Left forelimb (tissue), 1 donor: Measurements from ENCODE around the gene KRT20.
"Not testable (repeated sequence)": the region's sequence is repeated elsewhere in the genome, so short reads cannot be mapped to it uniquely, and the experiment has no call there.

ENCODE experiments used
- DNase-seq: peaks from one replicate; pipeline ENCODE4 v3.0.0-alpha.2; 2018; ENCODE audit warnings: low spot score

KRT20 gene, protein sequence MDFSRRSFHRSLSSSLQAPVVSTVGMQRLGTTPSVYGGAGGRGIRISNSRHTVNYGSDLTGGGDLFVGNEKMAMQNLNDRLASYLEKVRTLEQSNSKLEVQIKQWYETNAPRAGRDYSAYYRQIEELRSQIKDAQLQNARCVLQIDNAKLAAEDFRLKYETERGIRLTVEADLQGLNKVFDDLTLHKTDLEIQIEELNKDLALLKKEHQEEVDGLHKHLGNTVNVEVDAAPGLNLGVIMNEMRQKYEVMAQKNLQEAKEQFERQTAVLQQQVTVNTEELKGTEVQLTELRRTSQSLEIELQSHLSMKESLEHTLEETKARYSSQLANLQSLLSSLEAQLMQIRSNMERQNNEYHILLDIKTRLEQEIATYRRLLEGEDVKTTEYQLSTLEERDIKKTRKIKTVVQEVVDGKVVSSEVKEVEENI

DNA sequence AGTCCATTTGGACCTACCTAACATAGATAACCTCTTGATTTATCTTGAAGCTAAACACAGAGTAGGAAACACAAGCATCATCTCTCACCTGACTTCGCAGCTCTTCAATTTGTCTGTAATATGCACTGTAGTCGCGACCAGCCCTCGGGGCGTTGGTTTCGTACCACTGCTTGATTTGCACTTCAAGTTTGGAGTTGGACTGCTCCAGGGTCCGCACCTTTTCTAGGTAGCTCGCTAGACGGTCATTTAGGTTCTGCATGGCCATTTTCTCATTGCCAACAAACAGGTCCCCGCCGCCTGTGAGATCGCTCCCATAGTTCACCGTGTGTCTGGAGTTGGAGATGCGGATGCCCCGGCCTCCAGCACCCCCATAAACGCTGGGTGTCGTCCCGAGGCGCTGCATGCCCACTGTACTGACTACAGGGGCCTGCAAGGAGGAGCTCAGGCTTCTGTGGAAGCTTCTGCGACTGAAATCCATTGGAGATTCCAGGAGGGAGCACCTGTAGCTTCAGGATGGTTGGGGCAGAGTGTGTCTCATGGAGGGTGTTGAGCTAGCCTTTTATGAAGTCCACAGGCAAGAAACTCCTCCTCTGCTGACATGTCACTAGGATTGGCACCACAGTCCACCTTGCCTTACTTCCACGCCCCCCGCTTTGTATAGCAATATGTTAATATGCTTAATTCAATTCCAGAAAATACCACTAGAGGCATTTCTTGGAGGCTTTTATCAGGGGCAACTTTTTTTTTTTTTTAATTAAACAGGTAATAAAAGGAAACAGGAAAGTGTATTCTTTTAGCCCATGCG is at the start of gene KRT20:
Gene KRT20, minus strand, starts transcription at position 535 of the 805 bp plus-strand sequence. Its CDS starts 57 bp downstream, at position 478.
- no peak for DNase-seq

DNA sequence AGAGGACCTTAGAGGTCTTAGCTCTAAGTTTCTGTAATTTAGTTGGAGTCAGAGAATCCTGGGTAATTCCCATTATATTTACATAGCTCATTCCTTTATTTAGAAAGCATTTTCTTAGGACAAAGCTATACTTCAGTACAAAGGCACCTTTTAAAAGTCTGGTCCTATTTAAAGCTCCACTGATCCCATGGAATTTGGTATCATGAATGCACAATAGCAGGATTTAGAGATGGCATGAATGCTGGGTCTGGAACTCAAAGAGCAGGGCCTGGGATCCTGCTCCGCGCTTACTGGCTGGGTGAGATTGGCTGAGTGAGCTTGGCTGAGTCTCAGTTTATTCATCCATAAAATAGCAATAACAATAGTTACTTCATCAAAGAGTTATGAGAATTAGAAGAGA is 47.6 kb upstream of the KRT20 start:
- DNase-seq = no peak

DNA sequence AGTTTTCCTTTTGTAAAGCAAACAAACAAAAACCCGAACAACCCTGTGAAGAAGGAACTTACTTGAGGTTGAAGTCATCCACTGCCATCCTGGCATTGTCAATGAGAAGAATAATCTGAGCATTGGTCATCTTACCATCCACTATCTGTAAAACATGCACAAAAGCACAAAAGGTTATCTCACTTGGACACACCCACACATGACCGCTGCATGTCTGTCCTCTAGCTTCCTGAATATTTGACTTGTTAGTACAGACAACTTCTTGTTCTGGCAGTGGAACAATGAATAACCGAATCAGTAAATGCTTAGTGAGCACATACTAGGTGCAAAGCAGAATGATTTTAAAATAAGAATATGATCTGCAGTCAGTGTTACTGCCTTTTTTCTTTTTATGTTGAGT is 46.3 kb upstream of the KRT20 start:
- no peak for DNase-seq

DNA sequence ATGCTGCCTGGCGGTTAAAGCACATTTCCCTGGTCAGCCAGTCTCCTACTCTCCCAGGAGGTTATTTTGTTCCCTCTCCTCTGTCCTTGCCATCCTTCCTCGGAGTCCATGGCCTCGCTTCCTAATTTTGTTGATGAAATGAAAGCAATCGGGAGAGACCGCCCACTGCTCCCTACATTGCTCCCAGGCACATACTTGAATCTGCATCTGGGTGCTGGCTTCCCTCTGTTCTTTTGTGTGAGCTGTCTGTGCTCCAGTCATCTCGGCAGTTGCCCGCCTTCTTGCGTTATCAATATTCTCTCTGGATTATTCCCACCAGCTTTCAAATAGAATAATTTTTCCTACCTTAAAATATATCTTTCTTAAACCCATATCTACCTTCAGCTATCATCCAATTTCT is 41.3 kb upstream of the KRT20 start:
- DNase-seq = no peak

DNA sequence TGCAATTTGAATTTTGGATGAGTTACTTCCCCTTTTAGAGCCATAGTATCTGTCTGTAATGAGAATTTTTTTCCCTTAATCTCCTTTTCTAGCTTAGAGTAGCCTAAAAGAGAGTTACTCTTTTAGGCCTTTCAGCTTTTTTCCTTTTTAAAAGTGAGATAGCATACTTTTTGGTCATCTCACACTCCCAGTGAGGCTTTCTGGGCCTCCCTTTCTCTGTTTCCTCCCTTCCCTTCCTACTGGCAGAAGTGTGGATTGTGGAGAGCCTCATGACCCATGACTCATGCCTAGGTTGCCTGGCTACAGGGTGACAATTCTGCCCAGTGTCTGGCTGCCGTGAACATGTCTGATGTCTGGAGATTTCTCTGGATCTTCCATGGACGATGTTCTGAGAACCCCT is 37.2 kb upstream of the KRT20 start:
- DNase-seq = no peak

DNA sequence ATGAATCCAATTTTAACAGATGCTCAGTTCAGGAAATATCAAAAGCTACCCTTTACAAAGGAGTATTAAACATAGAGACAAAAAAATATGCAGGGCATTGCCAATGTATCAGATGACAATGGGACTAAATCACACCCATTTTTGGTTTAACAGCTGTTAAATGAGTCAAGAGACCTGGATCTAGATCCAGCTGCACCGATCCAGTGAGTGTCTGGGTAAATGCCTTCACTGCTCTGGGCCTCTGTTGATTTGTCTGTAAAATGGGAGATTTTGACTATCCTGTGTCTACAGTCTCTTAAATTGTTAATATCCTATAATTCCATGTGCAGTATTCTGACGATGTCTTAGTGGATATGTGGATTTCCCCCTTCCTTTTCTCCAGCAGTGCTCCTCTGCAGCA is 36.0 kb upstream of the KRT20 start:
- DNase-seq = no peak

DNA sequence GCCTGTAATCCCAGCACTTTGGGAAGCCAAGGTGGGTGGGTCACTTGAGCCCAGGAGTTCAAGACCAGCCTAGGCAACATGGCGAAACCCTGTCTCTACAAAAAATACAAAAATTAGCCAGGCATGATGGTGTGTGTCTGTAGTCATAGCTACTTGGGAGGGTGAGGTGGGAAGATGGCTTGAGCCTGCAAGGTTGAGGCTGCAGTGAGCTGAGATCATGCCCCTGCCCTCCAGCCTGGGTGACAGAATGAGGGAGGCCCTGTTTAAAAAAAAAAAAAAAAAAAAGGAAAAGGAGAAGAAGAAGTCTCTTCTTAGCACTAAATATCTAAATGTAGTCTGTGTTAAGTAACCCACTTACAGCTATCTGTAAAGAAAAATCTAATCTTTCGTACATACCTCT is 32.1 kb upstream of the KRT20 start:
- DNase-seq = not testable (repeated sequence)

DNA sequence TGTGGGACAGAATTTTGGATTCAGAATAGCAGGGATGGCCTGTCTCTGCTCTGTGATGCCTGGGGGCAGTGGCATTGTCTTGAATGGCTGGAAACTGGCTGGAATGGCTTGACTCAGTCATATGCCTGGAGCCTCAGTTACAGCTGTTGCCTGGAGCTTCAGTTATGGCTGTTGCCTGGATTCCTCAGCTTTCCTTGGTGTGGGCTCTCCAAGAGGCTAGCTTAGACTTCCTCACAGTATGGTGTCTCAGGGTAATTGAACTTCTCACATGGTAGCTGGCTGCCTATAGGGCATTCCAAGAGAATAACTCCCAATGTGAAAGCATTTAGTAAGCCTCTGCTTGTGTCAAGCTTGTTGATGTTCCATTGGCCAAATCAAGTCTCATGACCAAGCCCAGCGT is 31.3 kb upstream of the KRT20 start:
- DNase-seq = no peak

DNA sequence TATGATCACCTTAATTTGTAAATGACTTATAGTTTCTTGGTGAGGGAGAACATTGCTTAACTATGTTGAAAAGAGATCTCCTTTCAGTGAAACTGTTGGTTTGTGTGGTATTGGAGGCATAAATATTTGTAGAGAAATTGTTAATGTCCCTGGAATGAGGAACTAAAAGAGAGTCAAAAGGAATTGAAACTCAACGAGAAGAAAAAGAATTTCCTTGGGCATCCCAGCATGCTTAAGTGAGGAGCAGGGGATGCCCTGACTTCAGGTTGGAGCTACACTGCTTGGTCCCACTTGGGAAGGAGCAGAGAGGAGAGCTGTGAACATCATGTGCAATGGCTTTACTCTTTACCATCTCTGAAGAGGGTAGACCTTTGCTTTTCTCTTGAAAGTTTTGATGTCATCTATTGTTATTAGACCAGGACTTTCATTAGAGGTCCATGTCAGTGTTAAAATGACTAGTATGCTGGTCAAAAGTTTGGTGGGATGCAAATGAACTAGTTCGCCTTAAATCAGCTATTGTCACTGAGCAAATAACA is 30.7 kb upstream of the KRT20 start:
- DNase-seq = no peak

DNA sequence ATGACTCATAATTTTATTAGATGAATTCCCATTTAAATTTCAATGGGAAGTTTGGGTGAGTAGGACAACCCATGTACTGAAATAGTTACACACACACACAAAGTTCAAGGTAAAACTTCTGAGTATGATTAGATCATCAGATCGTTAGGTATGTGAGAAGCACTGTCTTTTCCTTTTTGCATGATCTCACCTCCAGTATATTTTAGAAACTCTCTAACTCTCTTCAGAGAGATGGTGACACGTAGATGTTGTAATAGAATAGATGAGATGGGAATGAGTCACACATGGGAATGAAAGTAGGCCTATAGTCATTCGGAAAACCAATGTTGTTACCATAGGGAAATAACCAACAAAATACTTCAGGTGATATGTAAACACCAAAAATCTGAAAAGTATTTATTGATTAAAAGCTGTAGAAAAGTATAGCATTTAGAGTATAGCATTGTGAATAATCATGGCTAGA is 30.2 kb upstream of the KRT20 start:
- no peak for DNase-seq

DNA sequence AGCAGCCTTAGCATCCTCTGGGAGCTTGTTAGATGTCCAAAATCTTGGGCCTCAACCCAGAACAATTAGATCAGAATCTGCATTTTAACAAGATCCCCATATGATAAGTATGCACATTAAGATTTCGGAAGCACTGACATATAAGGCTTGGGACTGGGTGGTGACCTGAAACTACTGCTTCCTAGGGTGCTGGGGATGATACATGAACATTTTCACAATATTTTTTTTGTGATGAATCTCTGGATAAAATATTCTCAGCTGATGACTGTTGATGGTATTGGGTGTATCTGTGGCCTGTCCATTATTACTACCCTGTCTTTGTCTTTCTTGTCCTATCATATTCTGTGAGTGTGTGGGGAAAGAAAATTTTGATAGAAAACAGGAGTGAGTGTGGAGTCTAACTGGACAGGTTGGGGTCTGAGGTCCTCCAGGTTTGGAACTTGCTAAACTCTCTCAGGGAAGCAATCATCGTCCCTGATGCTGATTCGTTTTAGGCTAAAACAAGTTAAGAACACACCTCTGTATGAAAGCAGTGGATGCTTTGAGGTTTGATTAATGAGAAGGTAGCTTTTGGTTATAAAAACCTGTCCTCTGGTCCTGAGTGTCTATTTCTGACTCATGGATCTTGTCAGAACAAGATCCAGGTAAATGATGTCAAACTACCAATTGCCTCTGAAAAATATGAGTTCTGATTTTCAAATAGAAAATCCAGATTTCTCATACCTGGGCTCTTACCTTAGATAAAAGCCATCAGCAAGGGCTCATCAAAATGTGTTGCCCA is 29.2 kb upstream of the KRT20 start:
- no peak for DNase-seq

DNA sequence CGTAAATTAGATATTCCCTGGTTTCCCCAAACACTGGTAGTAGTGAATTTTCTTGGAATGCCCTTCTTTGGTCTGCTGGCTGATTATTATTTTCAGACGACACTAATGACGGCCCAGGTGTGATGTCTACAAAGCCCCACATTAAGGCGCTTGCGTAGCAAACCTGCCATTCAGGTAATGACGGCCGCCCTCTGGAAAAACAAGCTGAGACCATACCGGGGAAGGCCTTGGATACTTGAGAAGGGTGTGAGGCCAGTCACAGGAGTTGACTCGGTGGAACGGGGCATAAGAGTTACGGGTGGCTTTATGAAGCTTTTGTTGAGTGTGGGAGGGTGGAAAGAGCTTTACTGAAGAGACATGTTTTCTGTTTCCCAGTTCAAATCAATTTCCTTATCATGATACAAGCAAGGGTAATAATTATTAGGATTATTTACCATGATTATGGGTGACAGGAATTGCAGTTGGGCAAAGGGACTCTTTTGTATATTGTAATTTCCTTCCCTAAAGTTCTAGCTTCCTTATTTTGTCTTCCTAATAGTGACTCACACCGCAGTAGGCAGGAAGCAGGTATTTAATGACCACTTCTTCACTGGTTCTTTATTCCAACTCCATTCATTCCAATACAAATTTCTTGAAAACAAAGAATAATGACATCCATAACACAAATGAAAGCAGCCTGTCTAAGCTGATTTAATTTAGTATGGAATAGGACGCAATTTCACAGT is 27.6 kb upstream of the KRT20 start:
- no peak for DNase-seq

DNA sequence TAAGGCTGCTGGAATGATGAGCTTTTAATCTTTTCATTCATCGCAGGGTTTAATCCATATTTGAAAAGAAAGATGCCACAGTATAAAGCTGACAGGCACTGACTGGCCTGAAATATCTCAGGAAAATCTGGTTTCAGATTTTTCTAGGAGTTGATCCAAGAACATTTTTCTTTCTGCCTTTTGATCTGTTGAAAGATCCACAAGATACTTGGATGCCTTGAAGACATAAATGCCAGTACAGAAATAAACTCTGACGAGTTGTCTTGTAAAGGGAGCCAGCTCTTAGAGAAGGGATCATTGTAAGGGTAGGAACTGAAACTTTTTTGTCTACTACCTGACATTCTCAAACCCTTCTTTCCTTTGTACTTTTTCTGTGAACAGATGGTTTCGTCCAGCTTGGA is 25.4 kb upstream of the KRT20 start:
- no peak for DNase-seq

DNA sequence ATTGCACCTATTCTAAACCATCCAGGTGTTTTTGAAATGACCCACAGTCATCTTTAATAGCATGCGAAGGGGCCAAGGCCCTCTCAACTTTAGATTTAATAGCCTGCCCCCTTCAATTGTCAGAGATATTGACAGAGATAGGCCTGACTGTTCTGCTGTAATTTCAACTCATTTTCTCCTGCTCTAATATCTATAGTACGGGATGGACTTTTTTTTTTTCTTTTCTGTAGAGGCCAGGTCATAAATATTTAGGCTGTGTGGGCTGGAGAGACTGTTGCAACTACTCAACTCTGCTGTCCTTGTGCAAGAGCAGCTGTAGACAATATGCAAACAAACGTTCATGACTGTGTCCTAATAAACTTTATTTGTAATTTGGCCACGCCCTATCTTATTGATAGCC is 24.7 kb upstream of the KRT20 start:
- DNase-seq = no peak

DNA sequence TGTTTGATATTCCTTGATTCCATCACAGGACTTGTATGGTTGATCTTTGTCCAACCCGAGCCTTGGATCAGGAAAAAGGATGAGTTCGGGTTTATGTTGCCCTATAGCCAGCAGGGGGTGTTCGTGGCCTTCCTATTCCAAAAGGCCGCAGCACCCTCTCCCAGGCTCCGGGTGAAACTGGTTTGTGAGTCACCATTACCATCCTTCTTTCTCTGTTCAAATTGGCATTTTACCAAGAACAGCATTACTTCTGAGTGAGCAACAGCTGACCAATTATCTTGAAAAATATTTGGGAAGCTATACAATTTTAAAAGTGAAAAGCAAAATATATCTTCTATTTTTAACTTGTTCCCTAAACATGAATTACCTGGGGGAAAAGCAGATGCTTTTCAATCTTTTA is 24.3 kb upstream of the KRT20 start:
- DNase-seq = peak; percentile 84

DNA sequence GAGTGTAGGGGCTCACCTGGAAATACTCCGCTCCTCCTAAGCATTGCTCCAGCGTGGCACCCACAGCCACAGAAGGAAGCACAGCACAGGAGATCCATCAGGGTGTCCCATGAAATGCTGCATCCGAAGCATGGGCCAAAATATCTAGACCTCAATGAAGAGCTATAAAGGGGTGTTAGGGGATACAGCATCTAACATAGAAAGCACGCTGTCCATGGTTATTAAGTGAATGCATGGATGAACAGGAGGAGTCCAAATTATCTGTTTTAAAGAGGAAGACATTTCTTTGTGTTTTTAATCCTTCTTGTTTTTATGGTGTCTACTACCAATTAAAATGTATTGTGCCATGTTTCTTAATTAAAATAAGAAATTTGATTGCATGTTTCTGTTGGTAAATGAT is 21.6 kb upstream of the KRT20 start:
- DNase-seq = no peak

DNA sequence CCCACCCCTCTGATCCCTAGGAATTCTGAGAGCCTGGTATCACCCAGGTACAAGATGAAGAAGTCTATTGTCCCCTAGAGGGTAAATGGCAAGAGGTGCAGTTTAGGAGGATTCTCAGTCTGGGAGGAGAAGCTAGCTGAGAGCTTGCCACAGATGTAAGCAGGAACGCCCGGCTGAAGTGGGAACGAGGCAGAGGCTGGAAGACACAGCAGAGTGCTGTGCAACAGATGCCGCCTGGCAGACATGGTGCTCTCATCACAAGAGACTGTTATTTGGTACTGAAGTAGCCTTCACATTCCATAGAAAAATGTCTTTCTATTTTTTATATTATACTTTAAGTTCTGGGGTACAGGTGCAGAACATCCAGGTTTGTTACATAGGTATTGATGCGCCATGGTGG is 20.3 kb upstream of the KRT20 start:
- no peak for DNase-seq

DNA sequence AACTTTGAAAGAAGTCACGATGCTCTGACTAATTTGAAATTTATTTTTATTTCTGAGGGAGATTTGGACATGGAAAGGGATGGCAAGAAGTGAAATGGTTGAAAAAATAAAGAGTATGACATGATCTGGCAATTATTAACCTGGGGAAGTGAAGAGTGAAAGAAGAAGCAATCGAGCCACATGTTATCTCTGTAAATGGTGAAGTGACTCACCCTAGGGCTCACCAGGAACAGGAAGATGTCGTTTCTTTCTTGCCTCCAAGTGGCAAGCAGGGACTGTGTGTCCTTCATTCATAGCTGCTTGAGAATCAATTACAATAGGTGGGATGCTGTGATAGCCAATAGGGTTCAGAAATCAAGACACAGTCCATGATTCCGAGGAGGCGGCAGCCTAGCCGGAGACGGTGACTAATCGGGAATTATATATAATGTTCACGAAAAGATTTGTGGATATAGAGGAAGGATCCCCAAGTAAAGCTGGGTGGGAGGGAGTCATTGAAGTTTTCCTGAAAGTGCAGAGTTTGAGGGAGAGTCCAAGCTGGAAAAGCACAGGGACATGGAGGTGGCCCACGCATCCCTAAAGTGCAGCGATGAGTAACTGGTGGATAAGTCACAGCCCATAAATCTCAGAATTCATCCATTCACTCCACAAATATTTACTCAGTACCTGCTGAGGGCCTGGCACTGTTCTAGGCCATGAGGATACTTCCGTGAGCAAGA is 18.2 kb upstream of the KRT20 start:
- DNase-seq = no peak

DNA sequence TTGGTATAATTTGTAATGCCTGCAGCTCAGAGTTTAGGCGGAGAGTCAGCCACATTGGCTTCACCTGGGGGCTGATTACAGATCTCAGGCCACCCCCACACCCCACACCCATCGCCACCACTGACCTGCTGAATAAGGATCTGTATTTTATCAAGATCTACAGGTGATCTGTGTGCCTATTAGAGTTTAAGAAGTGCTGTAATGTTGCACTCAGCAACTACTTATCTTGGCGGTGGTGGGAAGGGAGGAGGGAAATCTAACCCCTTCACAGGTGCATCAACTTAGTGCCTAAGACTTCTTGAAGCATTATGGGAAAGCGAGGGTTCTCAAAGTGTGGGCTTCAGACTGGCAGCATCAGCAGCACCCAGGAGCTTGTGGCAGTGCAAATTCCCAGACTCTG is 17.5 kb upstream of the KRT20 start:
- DNase-seq = no peak

DNA sequence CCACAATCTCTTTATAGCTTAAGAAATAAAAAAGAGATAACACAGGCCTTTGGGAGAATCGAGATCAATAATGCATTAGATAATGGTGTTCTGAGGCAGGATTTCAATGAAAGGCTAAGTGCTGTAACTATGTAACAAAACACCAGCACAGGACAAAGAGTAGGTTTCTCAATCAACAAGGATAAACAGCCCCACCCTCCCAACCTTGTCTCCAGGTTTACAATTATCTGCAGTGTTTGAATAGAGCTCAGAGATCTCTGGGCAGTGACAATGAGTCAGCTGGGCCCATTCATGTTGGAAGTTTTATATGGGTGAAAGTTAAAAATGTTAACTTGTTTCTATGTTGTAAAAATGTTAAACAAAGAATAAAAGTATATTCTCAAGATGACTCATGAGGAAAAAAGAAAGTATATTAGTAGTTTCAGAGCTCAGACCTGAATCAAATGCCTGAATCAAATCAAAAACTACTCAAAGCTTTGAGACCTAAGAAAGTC is 17.0 kb upstream of the KRT20 start:
- no peak for DNase-seq
